Right atrium auricular region (tissue), 2 donors: ENCODE data around the gene SPDL1. TPM values are rescaled to one million over a fixed set of nuclear protein-coding genes. Genes with fewer than 3 reads are reported as not detected.

Experiments used
- DNase-seq: peaks from one replicate; pipeline ENCODE4 v3.0.0-alpha.2; 2019; ENCODE audit warnings: low spot score
- H3K27ac ChIP-seq, 2 donors: fragments of 200-600 bp; sonication (generic); 1 replicate in 1 of 2; 2 replicates in 1 of 2; pipeline ENCODE4 v1.5.1; 2016 to 2019
- H3K27me3 ChIP-seq, 2 donors: fragments of 200-600 bp; sonication (generic); one replicate each; pipeline versions ENCODE4 v1.5.1 to v1.6.0; 2017 to 2019
- H3K36me3 ChIP-seq: fragments of 200-600 bp; sonication (generic); one replicate; pipeline ENCODE4 v1.5.1; 2016
- H3K4me1 ChIP-seq, 2 donors: fragments of 200-600 bp; sonication (generic); one replicate each; pipeline versions ENCODE4 v1.5.1 to v1.6.0; 2017 to 2019
- H3K4me3 ChIP-seq, 2 donors: fragments of 200-600 bp; sonication (generic); 1 replicate in 1 of 2; 2 replicates in 1 of 2; pipeline ENCODE4 v1.5.1; 2017 to 2019; ENCODE audit warnings: mild to moderate bottlenecking in 1 of 2, moderate library complexity in 1 of 2
- H3K9me3 ChIP-seq, 2 donors: fragments of 200-600 bp; sonication (generic); one replicate each; pipeline ENCODE4 v1.5.1; 2019
- CTCF ChIP-seq, 2 donors: fragments of 200-600 bp; sonication (generic); IDR thresholded peaks; one replicate each; pipeline ENCODE4 v1.5.1; 2019; ENCODE audit warnings: antibody characterized with exemption in 2 of 2
- total RNA-seq, 2 donors: library from RNA; depleted of rRNA; stranded (reverse); fragments of >200 nt; gene quantifications; one replicate each; pipeline ENCODE4 v1.1.0, GENCODE V29; 2016

Gene SPDL1
- total RNA-seq, 2 donors from 2014 or later: 3.4 to 8.9 TPM

- Histone ChIP-seq H3K4me1 (no peaks in the 10 kb centered on the region), H3K27me3 (no peaks in the 10 kb centered on the region), H3K4me3 (no peak overlapping the region), H3K36me3 (no peaks in the 10 kb centered on the region), H3K27ac (no peak overlapping the region), H3K9me3 (peaks cover 0 to 6% of the 10 kb centered on the region in 2 donors)
- TF ChIP-seq CTCF (IDR thresholded peaks at IDR 0.05): no peak
- DNase-seq: no peak
Observed at GRCh38 chr5:169631360-169631759, 47.8 kb downstream of the SPDL1 start.

- Histone ChIP-seq H3K36me3 (no peaks in the 10 kb centered on the region), H3K27me3 (no peaks in the 10 kb centered on the region), H3K4me3 (no peak overlapping the region), H3K4me1 (no peaks in the 10 kb centered on the region), H3K9me3 (peaks cover 0 to 6% of the 10 kb centered on the region in 2 donors), H3K27ac (no peak overlapping the region)
- DNase-seq: no peak
- TF ChIP-seq CTCF (IDR thresholded peaks at IDR 0.05): no peak
Observed at GRCh38 chr5:169632946-169633345, 49.4 kb downstream of the SPDL1 start.

- TF ChIP-seq CTCF (IDR thresholded peaks at IDR 0.05): no peak
- Histone ChIP-seq H3K4me1 (no peaks in the 10 kb centered on the region), H3K27ac (no peak overlapping the region), H3K27me3 (no peaks in the 10 kb centered on the region), H3K36me3 (no peaks in the 10 kb centered on the region), H3K9me3 (peaks cover 3 to 13% of the 10 kb centered on the region in 2 donors), H3K4me3 (no peak overlapping the region)
- no peak for DNase-seq
Observed at GRCh38 chr5:169634606-169635005, 51.0 kb downstream of the SPDL1 start.

- no peaks in the 10 kb centered on the region for H3K27me3 ChIP-seq
- no peak overlapping the region for H3K27ac ChIP-seq
- no peak for TF ChIP-seq CTCF (IDR thresholded peaks at IDR 0.05)
- no peaks in the 10 kb centered on the region for H3K4me1 ChIP-seq
- no peak overlapping the region for H3K4me3 ChIP-seq
- DNase-seq: no peak
- H3K9me3 ChIP-seq: peaks cover 3 to 17% of the 10 kb centered on the region in 2 donors
- no peaks in the 10 kb centered on the region for H3K36me3 ChIP-seq
Observed at GRCh38 chr5:169635936-169636335, 52.4 kb downstream of the SPDL1 start.

GRCh38 chr5:169636477-169637084 is 53.0 kb downstream of the SPDL1 start:
- no peak for TF ChIP-seq CTCF (IDR thresholded peaks at IDR 0.05)
- Histone ChIP-seq H3K27ac (no peak overlapping the region), H3K36me3 (no peaks in the 10 kb centered on the region), H3K4me1 (no peaks in the 10 kb centered on the region), H3K9me3 (peaks cover 3 to 17% of the 10 kb centered on the region in 2 donors), H3K27me3 (no peaks in the 10 kb centered on the region), H3K4me3 (peak overlapping the region in 1 of 2 donors; percentile 45)
- DNase-seq: no peak

- peak within 1 kb of the TSS in 1 of 2 donors; percentile 10 for H3K27ac ChIP-seq
- no peaks in the 10 kb centered on the region for H3K27me3 ChIP-seq
- TF ChIP-seq CTCF (IDR thresholded peaks at IDR 0.05): no peak
- no peaks in the 10 kb centered on the region for H3K4me1 ChIP-seq
- H3K9me3 ChIP-seq: peaks cover 3 to 17% of the 10 kb centered on the region in 2 donors
- no peak for DNase-seq
- no peaks in the 10 kb centered on the region for H3K36me3 ChIP-seq
- H3K4me3 ChIP-seq: peak within 1 kb of the TSS; percentile 29 to 45
Observed at GRCh38 chr5:169637085-169637548, 53.5 kb downstream of the SPDL1 start, which contains the start of gene DOCK2. TSS of gene DOCK2 (plus strand) at chr5:169637275. CDS start at chr5:169637327, 52 bp downstream.
